Fibroblast of mammary gland (primary cell): ENCODE data around the gene EXOC6.
A peak's percentile ranks its signal among the peaks of the same experiment; 100 is the strongest.
"Not testable (repeated sequence)": the region's sequence is repeated elsewhere in the genome, so short reads cannot be mapped to it uniquely, and the experiment has no call there.

Experiments
- DNase-seq: peaks from one replicate; pipeline ENCODE4 v3.0.0-alpha.2; 2010; ENCODE audit warnings: low read depth
- H3K4me3 ChIP-seq: 2 replicates; pipeline ENCODE4 v1.5.1; 2011; ENCODE audit warnings: low read depth, mild to moderate bottlenecking, low read length, moderate library complexity; ENCODE audit not compliant: control insufficient read depth
- TF ChIP-seq, protein P1 (sequence below): conservative IDR thresholded peaks from 2 replicates; pipeline ENCODE4 v1.5.1; 2011; ENCODE audit warnings: low read depth, low read length, inconsistent platforms; ENCODE audit not compliant: control insufficient read depth, insufficient read depth

Gene EXOC6

DNA sequence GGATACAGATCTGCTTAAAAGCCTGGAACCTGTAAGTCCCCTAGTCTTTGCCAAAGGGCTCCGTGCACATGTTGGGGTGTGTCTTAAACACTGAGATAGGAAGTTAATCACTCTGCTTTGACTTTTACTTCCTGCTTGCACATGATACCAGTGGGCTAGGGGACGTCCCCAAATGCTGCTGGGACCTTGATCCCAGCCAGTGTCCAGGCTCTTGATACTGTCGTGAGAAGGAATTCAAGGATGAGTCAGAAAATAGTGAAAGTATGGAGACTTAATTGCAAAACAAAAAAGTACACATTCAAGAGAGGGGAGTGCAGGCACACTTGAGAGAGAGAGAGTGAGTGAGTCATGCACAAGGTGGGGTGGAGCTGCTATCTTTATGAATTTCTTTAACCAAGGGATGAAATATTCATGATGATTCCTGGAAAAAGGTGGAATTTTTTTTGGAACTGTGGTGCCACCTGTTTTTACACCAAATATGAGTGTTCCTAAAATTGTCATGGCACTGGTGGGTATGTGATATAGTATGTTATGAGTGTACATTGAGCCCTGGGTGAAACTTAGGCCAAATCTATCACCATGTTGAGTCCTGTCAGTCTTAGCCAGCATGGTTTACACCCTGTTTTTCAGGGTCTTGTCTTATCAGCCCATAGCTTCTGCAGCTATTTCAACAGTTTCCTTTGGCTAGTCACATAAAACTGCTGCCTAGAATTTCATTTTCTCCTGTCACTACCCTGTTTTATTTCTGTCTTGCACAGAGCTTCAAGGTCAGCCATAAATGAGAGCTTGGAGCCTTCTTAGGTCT, 123.9 kb downstream of the EXOC6 start:
- no peak overlapping the region for H3K4me3 ChIP-seq
- DNase-seq = peak; percentile 87
- TF ChIP-seq, protein P1, sequence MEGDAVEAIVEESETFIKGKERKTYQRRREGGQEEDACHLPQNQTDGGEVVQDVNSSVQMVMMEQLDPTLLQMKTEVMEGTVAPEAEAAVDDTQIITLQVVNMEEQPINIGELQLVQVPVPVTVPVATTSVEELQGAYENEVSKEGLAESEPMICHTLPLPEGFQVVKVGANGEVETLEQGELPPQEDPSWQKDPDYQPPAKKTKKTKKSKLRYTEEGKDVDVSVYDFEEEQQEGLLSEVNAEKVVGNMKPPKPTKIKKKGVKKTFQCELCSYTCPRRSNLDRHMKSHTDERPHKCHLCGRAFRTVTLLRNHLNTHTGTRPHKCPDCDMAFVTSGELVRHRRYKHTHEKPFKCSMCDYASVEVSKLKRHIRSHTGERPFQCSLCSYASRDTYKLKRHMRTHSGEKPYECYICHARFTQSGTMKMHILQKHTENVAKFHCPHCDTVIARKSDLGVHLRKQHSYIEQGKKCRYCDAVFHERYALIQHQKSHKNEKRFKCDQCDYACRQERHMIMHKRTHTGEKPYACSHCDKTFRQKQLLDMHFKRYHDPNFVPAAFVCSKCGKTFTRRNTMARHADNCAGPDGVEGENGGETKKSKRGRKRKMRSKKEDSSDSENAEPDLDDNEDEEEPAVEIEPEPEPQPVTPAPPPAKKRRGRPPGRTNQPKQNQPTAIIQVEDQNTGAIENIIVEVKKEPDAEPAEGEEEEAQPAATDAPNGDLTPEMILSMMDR = no peak

DNA sequence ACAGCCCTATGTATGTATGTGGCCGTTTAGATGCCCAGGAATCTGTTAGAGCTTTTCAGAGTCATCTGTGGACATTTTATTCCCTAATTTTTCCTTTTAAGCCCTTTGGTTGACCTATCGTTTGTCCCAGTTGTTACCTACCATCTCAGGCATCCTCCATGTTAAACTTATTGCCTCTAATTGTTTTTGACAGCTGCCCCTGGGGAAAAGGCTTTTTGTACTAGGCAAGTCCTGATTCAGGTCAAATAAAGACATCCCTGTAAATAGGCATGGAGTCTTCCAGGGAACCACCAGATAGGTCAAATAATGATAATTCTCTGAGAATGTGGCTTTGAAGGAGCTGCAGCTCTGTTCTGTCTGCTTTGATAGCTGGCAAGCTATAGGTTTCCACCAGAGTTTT, 124.6 kb downstream of the EXOC6 start:
- DNase-seq = no peak
- TF ChIP-seq, protein P1 = no peak
- H3K4me3 ChIP-seq = no peak overlapping the region

DNA sequence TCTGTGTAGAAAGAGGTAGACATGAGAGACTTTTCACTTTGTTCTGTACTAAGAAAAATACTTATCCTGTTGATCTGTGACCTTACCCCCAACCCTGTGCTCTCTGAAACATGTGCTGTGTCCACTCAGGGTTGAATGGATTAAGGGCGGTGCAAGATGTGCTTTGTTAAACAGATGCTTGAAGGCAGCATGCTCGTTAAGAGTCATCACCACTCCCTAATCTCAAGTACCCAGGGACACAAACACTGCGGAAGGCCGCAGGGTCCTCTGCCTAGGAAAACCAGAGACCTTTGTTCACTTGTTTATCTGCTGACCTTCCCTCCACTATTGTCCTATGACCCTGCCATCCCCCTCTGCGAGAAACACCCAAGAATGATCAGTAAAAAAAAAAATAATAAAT, 128.0 kb downstream of the EXOC6 start:
- not testable (repeated sequence) for DNase-seq, H3K4me3 ChIP-seq

DNA sequence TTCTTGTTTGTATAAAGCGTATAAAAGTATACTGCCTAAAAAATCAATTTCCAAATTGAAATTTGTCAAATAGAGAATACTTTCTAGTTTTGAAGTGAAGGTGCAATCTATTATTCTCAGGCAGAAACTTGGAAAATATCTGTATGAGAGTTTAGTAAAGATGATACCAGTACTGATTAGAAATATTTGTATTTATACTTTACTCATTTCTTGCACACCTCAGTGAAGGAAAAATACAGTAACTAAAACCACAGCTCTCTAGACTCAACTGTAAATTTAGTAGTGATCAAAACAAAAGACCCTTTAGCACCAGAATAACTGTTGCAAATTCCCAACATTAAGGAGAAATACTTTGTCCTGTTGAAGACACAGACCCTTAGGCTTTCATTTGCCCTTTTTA, 140.9 kb downstream of the EXOC6 start:
- no peak overlapping the region for H3K4me3 ChIP-seq
- DNase-seq = no peak
- TF ChIP-seq, protein P1 = no peak

DNA sequence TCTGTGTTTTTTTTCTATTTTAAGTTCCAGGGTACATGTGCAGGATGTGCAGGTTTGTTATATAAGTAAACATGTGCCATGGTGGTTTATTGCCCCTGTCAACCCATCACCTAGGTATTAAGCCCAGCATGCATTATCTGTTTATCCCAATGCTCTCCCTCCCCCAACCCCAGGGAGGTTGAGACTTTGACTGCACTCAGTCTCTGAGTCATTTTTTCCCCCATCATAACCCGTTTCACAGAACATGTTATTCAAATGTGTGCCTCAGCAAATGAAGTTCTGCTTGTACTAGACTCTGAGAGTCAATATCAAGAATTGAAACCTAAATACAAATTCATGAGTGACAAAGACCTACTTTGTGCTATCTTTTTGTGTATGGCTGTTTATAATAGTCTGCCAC, 142.3 kb downstream of the EXOC6 start:
- TF ChIP-seq, protein P1 = no peak
- DNase-seq = peak; percentile 33
- H3K4me3 ChIP-seq = no peak overlapping the region

DNA sequence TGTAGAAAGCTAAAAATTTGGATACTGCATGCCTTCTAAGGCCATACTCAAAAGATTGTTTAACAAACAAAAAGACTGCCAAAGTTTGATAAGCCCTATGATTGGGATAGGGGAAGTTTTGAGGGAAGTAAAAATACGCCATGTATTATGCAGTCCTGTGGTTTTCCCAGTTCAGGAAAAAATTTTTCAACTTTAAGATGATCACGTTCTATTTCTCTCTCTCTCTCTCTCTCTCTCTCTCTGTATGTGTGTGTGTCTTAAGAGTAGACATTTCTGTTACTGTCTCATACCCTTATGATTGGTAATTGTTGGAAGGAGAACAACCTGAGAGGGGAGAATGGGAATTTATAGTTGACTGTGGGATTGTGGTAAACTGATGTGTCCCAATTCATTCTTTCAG, 143.2 kb downstream of the EXOC6 start:
- no peak overlapping the region for H3K4me3 ChIP-seq
- TF ChIP-seq, protein P1 = no peak
- no peak for DNase-seq

DNA sequence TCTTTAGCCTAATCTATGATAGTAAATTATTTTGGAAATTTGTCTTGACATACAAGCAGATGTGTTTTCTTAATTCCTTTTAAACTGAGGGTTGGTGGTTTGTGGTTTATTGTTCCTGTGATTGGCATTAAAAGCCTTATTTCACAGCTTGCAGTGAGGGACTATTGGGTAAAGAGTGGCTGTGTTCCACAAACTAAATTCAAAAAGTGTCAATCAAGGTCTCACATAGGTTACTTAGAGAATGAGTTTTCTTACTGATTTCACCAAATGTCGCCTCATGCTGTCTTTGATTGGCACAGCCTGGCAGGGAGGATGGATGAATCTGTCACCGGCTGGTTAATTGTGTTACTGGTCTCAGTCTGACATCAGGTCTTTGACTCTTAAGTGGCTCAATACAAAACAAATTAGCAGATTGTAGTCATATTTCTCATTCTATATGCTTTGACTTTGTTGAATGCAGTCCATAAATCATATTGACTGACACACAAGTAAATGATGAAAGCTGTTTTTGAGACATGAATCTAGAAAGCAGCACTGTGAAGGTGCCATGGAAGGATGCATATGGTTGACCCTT, 145.5 kb downstream of the EXOC6 start:
- DNase-seq = no peak
- H3K4me3 ChIP-seq = no peak overlapping the region
- TF ChIP-seq, protein P1 = no peak
